ENCODE results near the gene LSR. TPM values are rescaled to one million over a fixed set of nuclear protein-coding genes. Genes with fewer than 3 reads are reported as not detected.
"Not testable (repeated sequence)": the region's sequence is repeated elsewhere in the genome, so short reads cannot be mapped to it uniquely, and the experiment has no call there.

The LSR gene
- total RNA-seq, 1 experiment from 2014 or later = 0.10 TPM

DNA sequence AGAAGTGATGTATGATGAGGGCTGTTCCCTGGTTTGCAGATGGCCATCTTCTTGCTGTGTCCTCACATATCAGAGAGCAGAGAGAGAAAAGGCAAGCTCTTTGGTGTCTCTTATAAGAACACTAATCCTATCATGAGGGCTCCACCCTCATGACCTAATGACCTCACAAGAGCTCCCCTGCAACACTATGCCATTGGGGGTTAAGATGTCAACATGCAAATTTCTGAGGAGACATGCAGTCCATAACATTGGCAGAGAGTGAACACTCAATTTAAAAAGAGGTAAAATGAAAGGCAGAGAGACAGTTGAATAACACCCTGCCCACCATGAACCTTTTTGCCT, 31.2 kb upstream of the LSR start:
- no peak for DNase-seq (ENCODE audit: extremely low read depth, low read depth)

DNA sequence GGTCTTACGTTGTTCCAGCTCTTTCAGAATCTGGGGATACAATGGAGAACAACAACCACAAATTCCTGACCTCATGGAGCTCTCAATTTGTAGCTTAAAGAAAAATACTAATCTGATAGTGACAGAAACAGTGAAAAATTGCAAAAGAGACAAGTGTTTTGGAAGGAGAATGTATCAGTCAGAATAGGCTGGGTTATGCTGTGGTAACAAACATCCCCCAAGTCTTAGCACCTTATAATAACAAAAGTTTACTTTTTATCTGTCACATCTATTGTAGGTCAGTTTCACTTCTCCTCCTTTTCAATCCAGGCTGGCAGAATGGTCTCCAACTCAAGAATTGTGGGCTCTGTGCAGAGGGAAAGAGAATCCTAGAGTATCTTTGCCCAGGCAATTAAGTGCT, 29.8 kb upstream of the LSR start:
- no peak for DNase-seq (ENCODE audit: extremely low read depth, low read depth)

DNA sequence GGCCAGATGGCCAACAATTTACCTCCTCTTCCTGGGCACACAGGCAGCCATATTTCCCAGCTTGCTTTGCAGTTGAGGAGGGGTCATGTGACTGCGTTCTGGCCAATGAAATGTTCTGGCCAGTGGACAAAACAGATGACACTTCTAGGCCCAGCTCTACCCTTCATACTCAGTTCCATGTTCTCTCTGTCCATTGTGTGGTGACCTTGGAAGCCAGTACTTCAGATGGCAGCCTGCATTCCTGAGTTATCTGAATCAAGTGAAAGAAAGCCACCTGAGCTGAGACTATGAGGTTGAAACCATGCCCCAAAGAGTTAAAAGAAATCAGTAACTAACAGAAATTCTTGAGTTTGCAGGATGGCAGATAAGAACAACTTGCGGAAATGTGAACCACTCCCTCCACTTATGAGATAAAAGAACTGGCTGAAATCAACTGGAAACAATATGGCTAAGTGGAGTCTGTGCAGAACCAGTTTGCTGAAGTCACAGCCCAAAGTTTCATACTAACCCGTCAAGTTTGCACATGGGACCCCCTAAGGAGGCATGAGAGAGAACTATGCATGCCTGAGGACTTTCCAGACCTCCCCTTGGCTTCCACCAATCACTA, 28.4 kb upstream of the LSR start:
- DNase-seq (ENCODE audit: extremely low read depth, low read depth) = no peak

DNA sequence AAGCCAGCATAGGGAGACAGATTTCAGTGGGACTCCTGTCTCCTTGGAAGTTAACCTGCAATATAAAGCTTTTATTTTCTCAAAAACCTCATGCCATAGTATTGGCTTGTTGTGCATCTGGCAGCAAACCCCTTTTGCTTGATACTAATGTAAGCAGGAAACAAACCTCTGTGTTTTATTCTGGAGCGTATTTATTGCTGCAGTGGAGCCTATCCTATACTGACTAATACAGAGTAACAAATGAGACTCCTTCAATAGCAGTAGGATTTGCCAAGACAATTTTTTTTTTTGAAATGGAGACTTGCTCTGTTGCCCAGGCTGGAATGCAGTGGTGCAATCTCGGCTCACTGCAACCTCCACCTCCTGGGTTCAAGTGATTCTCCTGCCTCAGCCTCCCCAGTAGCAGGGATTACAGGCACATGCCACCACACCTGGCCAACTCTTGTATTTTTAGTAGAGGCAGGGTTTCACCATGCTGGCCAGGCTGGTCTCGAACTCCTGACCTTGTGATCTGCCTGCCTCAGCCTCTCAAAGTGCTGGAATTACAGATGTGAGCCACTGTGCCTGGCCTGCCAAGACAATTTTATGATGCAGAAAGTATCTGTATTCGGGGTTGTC, 27.7 kb upstream of the LSR start:
- not testable (repeated sequence) for DNase-seq (ENCODE audit: extremely low read depth, low read depth)

DNA sequence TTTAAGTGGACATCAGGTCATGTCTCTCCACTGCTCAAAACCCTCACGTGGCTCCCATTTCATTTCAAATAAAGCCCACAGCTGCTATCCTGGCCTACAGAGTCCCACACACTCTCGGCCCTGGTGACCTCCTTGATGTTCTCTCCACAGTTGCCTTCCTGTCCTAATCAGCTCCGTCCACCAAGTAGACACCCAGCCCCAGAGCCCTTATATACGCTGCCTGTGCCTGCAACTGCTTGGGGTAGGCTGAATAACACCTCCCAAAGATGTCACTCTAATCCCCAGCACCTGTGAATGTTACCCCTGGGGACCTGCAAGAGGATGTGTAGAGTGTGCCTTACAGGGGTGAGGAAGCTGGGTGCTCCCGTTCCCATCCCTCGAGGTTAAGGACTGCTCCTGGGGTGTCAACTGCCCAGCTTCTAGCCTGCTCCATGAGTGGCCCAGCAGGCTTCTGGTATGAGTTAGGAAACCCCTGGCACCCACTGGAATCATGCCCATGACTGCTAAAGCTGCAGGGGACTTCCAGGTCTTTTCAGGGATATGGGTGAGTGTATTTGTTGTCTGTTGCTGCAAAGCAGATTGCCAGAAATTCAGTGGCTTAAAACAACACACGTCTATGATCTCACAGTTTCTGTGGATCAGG, 26.3 kb upstream of the LSR start:
- DNase-seq (ENCODE audit: extremely low read depth, low read depth) = no peak

DNA sequence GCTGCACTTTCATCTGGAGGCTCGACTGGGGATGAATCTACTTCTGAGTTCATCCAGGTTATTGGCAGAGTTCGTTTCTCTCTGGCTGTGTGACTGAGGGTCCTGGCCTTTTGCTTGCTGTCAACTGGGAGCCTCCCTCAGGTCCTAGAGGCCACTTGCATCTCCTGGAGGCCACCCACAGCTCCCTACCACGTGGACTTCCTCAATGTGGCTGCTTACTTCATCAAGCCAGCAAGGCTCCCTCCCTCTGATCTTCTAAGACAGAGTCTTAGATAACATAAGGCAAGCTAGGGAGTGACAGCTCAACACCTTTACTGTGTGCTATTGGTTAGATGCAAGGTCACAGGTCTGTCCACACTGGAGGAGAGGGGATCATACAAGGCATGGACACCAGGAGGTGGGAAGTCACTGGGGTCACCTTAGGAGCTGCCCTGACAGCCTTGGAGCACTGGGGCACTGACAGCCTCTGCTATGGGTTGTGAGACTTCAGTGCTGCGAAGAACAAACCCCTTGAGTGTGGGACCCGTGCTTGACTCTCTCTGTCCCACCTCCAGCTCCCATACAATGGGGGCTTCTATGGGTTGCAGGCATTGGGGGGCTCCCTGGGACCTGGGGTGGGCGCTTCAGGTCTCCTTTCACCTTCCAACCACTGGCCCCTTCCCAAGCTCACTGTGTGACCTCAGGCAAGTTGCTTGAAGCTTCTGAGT, 25.6 kb upstream of the LSR start:
- no peak for DNase-seq (ENCODE audit: extremely low read depth, low read depth)

DNA sequence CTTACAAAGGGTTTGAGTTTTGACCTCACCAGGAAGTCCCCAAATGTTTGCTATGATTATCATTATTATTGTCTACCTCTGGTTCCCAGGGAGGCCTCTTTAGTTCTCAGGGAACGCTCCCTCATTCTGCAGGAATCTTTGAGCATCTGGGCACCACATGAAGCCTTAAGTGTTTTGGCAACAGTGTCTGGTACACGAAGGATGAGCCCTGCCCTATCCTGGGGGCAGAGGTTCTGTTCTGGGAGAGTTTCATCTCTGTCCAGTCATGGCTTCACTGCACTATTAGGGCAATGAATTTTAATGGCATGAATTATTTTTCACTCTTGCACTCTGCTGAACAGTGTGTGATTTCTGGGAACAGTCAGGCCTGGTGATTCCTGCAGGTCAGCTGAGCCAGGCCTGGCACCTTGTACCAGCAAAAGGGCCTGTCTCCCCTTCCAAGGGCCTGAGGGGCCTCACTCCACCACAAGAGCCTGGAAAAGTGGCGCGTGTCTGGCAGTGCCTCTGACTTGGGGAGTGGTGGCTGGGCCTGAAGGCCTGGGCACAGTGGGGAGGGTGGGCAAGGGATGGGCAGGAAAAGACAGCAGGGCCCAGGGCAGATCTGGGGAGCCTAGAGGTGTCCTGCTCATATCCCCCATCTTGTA, 24.8 kb upstream of the LSR start:
- no peak for DNase-seq (ENCODE audit: extremely low read depth, low read depth)

DNA sequence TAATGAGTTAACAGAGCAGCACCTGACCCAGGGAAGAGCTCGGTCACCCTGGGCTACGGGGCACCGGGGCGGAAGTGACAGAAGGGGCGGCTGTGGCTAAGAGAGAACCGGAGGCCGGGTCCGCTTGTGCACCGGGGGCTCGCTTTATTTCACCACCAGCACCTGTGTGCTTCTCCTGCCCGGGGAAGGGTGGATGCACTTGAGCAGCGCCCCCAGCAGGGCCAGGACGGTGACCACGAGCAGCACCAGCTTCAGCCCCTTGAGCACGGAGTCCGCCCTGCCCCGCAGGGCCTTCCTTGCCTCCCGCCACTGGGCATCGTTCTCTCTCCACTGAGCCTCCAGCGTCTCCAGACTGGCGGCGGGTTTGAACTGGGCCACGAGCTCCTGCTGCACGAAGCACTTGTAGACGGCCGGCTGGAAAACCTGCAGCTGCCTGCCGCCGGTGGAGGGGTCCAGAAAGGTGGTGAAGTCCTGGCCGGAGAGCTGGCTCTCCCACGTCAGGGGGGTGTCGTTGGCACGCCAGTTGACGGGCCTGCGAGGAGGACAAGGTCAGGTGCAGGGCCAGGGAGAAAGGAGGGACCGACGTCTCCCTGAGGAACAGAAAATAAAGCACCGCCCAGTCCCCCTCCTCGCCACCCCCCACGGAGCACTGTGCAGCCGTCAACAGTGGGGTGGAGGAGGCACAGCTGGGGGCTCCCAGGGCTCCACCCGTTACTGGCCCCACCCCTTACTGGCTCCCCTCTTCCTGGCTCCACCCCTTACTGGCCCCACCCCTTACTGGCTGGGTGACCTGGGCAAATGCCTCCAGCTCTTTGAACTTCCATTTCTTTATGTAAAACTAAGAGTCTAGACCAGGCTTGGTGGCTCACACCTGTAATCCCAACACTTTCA, 23.9 kb upstream of the LSR start:
- DNase-seq (ENCODE audit: extremely low read depth, low read depth) = no peak

DNA sequence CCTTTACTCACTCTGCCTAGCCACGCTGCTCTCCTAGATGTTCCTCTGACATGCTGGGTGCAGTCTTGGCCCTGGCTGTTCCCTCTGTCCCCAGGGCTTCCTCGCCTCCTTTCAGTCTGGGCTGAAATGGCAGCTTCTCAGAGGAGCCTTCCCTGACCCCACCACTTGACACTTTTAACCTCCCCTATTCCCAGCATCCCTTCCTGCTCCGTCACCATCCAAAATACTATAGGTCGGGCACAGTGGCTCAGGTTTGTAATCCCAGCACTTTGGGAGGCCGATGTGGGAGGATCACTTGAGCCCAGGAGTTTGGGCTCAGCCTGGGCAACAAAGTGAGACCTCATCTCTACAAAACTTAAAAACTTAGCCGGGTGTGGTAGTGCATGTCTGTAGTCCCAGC, 22.9 kb upstream of the LSR start:
- no peak for DNase-seq (ENCODE audit: extremely low read depth, low read depth)

DNA sequence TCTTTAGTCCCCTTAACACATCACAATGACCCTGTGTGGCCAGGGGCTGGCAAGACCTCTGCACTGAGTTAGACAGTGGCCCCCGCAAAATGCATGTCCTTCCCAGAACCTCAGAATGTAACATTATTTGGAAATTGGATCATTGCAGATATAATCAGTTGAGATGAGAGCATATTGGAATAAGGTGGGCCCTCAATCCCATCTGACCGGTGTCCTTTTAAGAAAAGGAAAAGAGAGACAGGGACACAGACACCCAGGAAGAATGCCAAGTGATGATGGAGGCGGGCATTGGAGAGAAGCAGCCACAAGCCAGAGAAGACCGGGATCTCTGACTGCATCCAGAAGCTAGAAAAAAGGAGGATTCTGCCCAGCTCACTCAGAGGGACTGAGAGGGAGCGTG, 22.1 kb upstream of the LSR start:
- no peak for DNase-seq (ENCODE audit: extremely low read depth, low read depth)

DNA sequence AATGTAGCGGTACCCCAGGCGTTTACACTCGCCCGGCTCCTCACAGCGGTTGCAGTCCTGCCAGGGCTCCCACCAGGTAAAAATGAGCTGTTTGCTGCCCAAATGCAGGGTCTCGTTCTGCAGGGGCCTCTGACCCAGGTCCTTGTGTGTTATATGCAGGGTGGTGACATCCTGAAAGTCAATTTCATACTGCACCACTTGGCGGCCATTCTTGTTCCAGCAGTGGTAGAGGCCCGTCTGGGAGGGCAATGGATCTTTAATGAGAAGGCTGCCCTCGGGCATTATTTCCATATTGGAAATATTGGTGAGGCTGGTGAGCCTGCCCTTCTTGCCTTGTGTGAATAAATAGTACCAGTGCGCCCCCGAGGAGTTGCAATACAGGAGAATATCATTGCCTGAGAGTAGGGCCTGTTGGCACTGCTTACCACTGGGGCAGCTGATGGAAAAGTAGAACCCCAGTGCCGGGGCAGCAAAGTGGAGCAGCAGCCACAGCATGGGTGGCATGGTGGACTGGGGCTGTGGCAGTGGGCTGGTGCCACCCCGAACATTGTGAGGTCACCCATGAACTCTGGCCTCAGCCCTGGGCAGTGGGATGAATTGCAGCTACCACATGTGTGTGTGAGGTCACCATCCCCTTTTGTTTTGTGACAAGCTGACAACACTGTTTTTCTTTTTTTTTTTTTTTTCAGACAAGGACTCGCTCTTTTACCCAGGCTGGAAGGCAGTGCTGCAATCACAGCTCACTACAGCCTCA, 20.4 kb upstream of the LSR start, which contains the start of gene FAM187B:
FAM187B (minus strand) TSS at position 563 of the 754 bp plus-strand sequence; CDS start at position 504, 59 bp downstream.
- no peak for DNase-seq (ENCODE audit: extremely low read depth, low read depth)

DNA sequence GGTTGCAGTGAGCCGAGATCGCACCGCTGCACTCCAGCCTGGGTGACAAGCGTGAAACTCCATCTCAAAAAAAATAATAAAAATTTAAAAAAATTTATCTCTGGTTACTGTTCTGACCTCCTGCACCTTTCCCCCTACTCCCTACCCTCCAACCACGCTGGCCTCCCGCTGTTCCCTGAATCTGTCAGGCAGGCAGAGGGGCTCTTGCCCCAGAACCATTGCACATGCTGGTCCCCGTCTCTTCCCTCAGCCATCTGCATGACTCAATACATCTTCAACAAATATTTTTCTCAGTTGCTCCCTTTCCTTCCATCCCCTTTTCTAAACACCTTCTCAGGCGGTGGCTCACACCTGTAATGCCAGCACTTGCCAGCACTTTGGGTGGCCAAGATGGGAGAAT, 19.2 kb upstream of the LSR start:
- DNase-seq (ENCODE audit: extremely low read depth, low read depth) = no peak

DNA sequence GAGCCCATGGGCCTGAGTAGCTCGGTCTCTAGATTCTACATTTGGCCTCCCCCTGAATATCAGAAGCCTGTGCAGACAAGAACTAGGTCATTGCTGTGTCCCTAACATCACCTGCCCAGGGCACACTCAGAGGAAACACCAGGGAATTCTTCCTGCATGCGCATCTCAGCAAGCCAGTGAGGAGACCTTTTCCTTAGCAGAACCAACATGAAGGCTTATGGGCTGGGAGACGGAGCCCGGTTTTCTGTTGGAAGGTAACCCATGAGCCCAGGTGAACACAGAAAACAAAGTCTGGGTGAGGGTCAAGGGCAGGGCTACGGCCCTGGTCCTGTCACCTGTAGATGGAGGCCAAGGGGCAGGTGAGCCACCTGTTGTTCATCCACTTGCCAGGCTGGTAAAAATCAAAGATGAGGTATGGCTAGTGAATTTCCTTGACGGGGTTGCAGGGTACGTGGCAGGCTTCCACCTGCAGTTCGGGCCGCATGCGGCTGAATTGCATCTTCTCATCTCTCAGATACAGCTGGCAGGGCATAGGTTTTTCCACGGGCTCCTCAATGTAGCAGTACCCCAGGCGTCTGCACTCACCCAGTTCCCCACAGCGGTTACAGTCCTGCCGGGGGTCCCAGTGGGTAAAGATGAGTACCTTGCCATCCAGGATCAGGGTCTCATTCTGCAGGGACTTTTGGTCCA, 16.7 kb upstream of the LSR start:
- DNase-seq (ENCODE audit: extremely low read depth, low read depth) = no peak

DNA sequence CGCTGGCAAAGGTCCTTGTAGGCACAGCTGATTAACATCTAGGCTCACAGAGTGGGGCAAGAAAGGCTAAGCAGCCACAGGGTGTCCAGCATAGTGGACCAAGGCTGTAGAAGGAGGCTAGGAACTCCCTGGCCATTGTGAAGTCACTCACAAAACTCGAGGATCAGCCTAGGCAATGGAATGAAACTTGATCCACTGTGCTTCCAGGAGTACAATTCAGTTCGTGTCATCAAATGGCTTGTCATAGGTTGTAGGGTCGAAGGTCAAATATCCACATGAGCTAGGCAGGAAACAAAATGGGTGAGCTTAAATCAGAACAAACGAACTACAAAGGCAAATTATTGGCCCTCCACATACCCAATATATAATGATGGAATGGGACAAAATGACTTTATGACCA, 15.9 kb upstream of the LSR start:
- no peak for DNase-seq (ENCODE audit: extremely low read depth, low read depth)

DNA sequence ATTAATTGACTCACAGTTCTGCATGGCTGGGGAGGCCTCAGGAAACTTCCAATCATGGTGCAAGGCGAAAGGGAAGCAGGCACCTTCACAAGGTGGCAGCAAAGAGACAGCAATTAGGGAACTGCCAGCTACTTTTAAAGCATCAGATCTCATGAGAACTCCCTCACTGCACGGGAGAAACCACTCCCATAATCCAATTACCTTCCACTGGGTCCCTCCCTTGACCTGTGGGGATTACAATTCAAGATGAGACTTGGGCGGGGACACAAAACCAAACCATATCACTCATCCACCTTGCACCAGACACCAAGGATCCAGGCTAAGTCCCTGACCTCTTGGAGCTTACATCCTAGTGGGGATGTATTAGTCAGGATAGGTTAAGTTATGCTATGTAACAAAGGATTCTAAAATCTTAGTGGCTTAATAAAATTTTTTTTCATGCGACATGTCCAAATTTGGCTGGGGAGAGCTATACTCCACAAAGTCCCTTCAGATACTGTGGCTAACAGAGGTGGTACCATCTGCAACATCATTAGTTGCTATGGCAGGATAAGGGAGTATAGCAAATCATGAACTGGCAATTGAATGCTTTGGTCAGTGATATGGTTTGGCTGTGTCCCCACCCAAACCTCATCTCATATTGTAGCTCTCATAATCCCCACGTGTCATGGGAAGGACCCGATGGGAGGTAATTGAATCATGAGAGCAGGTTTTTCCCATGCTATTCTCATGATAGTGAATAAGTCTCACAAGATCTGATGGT, 12.0 kb upstream of the LSR start:
- DNase-seq (ENCODE audit: extremely low read depth, low read depth) = no peak

DNA sequence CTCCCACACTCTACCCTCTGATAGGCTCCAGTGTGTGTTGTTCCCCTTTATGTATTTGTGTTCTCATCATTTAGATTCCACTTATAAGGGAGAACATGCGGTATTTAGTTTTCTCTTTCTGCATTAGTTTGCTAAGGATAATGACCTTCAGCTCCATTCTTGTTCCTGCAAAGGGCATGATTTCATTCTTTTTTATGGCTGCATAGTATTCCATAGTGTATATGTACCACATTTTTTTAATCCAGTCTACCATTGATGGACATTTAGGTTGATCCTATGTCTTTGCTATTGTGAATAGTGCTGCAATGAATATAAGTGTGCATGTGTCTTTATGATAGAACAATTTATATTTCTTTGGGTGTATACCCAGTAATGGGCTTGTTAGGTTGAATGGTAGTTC, 9.2 kb upstream of the LSR start:
- not testable (repeated sequence) for DNase-seq (ENCODE audit: extremely low read depth, low read depth)

DNA sequence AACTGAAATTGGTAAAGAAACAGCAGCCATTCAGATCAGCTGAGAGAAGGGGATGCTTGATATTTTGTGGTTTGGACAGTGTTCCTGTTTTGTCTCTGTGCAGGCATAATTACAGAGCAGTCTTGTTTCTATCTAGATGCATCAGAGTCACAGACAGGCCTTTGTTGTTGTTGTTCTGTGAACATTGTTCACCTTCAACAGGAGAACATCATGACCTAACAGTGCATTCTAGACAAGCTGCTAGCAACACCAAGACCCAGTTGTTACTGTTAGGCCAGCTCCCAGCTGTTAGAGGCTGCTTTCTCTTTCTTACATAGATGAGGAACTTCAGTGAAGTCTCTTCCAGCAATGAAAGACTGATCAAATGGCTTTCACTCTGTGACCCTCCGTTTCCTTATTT, 8.5 kb upstream of the LSR start:
- no peak for DNase-seq (ENCODE audit: extremely low read depth, low read depth)

DNA sequence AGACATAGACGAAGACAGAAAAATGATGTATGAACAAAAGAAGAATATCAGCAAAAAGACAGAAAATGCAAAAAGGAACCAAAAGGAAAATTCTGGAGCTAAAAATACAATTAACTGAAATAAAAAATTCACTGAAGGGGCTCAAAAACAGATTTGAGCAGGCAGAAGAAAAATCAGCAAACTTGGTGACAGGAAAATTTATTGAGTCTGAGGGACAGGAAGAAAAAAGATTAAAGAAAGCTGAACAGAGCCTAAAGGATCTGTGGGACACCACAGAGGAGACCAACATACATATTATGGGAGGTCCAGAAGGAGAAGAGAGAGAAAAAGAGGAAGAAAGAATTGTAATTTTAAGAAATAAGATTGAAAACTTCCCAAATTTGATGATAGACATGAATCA, 7.4 kb upstream of the LSR start:
- no peak for DNase-seq (ENCODE audit: extremely low read depth, low read depth)

All from NCI-H460 (cell line).